ENCODE data around the gene AGO1. TPM values are rescaled to one million over a fixed set of nuclear protein-coding genes. Genes with fewer than 3 reads are reported as not detected.

AGO1 gene
- total RNA-seq, 1 experiment from 2014 or later, result 36.2 TPM

GRCh38 chr1:35894656-35895055, 11.6 kb downstream of the AGO1 start (continued):
- TF ChIP-seq ATF3 (IDR thresholded peaks at IDR 0.05) (no peak), JUND (IDR thresholded peaks at IDR 0.05) (no peak), FOSL1 (IDR thresholded peaks at IDR 0.05; ENCODE audit: low read depth) (no peak), RAD21 (IDR thresholded peaks at IDR 0.05; ENCODE audit: low read depth) (no peak)

- DNase-seq (ENCODE audit: low read depth, low spot score), result no peak
- peaks cover 9 to 11% of the 10 kb centered on the region in 2 experiments; a peak in 3 of 4 replicates for H3K36me3 ChIP-seq (ENCODE audit: control insufficient read depth in 1 of 2, insufficient read depth in 2 of 2, low read length in 2 of 2)
- no peaks in the 10 kb centered on the region for H4K20me1 ChIP-seq (ENCODE audit: insufficient read depth)
- CTCF ChIA-PET, result no interaction called here
- peak; percentile 32 for TF ChIP-seq RAD21 (IDR thresholded peaks at IDR 0.05; ENCODE audit: low read depth)
- TF ChIP-seq ATF3 (IDR thresholded peaks at IDR 0.05), result no peak
- no peak for TF ChIP-seq REST (IDR thresholded peaks at IDR 0.05; ENCODE audit: low read depth)
- TF ChIP-seq ZFX (IDR thresholded peaks at IDR 0.05), result no peak
- no peak for TF ChIP-seq EZH2phosphoT487 (IDR thresholded peaks at IDR 0.05; ENCODE audit: borderline replicate concordance)
- no peak for TF ChIP-seq SIN3A (IDR thresholded peaks at IDR 0.05; ENCODE audit: low read depth)
- no peak for TF ChIP-seq MAX (IDR thresholded peaks at IDR 0.05)
- no peak for TF ChIP-seq CBX3 (IDR thresholded peaks at IDR 0.05; ENCODE audit: low read depth)
- no peak for TF ChIP-seq SRF (IDR thresholded peaks at IDR 0.05; ENCODE audit: low read depth)
- TF ChIP-seq CTCF (IDR thresholded peaks at IDR 0.05 in 2 of 3, conservative IDR thresholded peaks at IDR 0.05 in 1 of 3; ENCODE audit: borderline replicate concordance in 1 of 3, insufficient read depth in 1 of 3, low read depth in 2 of 3, low read length in 2 of 3), result peak in 1 of 3 experiments; percentile 26; a peak in 1 of 6 replicates
- TF ChIP-seq ZNF274 (IDR thresholded peaks at IDR 0.05; ENCODE audit: low read depth, low read length), result no peak
- TF ChIP-seq EGR1 (IDR thresholded peaks at IDR 0.05; ENCODE audit: low read depth), result no peak
- TF ChIP-seq CEBPB (IDR thresholded peaks at IDR 0.05; ENCODE audit: low read depth), result no peak
- TF ChIP-seq TCF7L2 (IDR thresholded peaks at IDR 0.05; ENCODE audit: borderline replicate concordance, extremely low read depth, insufficient read depth, insufficient read length), result no peak
- no peak for TF ChIP-seq YY1 (IDR thresholded peaks at IDR 0.05; ENCODE audit: extremely low read depth, insufficient replicate concordance, low read depth, low read length)
- no peaks in the 10 kb centered on the region for H3K27me3 ChIP-seq (ENCODE audit: insufficient read depth, low read length)
- POLR2A ChIA-PET, result no interaction called here
- RAD21 ChIA-PET (ENCODE audit: low non-redundant PET in 1 of 2, low total read pairs in 2 of 2, uncharacterized antibody in 2 of 2, unreplicated experiment in 2 of 2), result no interaction called here
- H3K27ac ChIP-seq (ENCODE audit: low read depth, low read length), result no peak overlapping the region
- no peaks in the 10 kb centered on the region for H3K4me1 ChIP-seq (ENCODE audit: control insufficient read depth in 1 of 2, insufficient read depth in 2 of 2, low read length in 2 of 2)
- no peaks in the 10 kb centered on the region for H3K9me3 ChIP-seq (ENCODE audit: control insufficient read depth in 1 of 2, insufficient read depth in 1 of 2, low read depth in 1 of 2, low read length in 2 of 2)
- no peak overlapping the region for H2AFZ ChIP-seq (ENCODE audit: low read depth, low read length, poor library complexity, severe bottlenecking)
- H3K9ac ChIP-seq (ENCODE audit: low read length), result no peak overlapping the region
- no peak for ATAC-seq
- no TSS peak for BruUV-seq (replicated peaks)
- intact Hi-C loops (cut with micrococcal nuclease), result no loop called here
- no peak overlapping the region for H3K4me2 ChIP-seq (ENCODE audit: low read length)
- H3K4me3 ChIP-seq (replicated peaks in 1 of 2; ENCODE audit: low read depth in 1 of 2, low read length in 2 of 2), result no peak overlapping the region
- H3K9me2 ChIP-seq (ENCODE audit: insufficient read depth), result no peaks in the 10 kb centered on the region
- H3K79me2 ChIP-seq (ENCODE audit: insufficient read depth, low read length), result no peaks in the 10 kb centered on the region
Measured at GRCh38 chr1:35899941-35900340, 16.9 kb downstream of the AGO1 start.

Measured in HCT116 (cell line).